NCI-H2171 (cell line): Measurements from ENCODE around the gene DDX24.

Experiments used
- DNase-seq: peaks from one replicate; lab custom pipeline; 2025; lab: John Stamatoyannopoulos, UW

Gene DDX24

GRCh38 chr14:94010625-94011024 lies 70.4 kb downstream of the DDX24 start:
- DNase-seq: no peak

GRCh38 chr14:94009767-94010166 lies 71.2 kb downstream of the DDX24 start:
- DNase-seq: no peak

GRCh38 chr14:94008234-94008633 lies 72.8 kb downstream of the DDX24 start:
- DNase-seq: no peak

GRCh38 chr14:94005324-94006073 lies 75.5 kb downstream of the DDX24 start:
- DNase-seq: no peak

- no peak for DNase-seq
Measured at GRCh38 chr14:94004015-94004414, 77.0 kb downstream of the DDX24 start.

DNA sequence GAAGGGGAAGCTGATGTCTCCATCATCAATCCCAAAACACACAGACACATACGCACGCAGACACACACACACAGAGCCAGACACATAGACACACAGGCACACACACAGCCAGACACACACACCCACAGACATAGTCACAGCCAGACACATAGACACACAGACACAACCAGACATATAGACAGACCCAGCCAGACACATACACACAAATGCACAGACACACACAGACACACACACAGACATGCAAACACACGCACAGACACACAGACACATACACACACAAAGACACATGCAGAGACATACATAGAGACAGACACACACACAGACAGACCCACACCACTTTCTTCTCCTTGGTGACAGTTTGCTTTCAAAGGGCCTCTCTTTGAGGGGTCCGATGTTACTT lies 77.6 kb downstream of the DDX24 start:
- DNase-seq: no peak

DNA sequence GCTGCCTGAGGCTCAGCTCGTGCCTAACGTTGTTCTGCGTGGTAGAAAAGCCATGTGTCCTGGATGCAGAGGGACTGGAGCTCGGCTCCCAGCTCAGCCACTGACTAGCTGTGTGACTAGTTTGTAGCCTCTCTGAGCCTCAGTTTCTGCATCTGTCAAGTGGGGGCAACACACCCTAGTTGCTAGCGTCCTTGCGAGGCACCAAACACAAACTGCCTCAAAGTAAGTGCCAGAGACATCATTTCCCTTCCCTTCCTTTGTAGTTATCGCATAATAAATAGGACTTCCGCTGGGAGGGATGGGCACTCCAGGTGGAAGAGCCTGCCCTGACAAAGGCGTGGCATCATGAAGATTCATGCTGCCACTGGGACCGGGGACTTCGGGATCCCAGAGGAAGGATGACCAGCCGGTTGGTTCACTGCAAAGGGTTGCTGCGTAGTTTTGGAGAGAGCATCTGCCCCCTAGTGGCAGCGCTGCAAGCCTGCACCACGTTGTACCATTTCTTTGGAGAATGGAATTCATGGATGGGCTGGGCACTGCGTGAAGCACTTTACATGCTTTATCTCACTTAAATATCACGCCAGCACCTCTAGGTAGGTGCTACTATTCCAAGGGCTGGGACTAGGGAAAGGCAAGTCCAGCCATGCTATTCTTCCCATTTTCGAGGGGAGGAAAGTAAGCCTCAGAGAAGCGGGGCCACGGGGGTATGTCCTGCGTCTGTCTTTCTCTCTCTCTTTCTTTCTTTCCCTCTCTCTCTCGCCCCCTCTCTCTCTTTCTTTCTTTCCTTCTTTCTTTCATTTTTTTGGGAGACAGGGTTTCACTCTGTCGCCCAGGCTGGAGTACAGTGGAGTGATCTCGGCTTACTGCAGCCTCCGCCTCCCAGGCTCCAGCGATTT lies 79.3 kb downstream of the DDX24 start:
- peak; percentile 71 for DNase-seq

- DNase-seq: no peak
Measured at GRCh38 chr14:94001016-94001415, 80.0 kb downstream of the DDX24 start.

GRCh38 chr14:94000267-94000666 lies 80.7 kb downstream of the DDX24 start:
- no peak for DNase-seq

GRCh38 chr14:93999573-93999972 lies 81.4 kb downstream of the DDX24 start:
- no peak for DNase-seq

DNA sequence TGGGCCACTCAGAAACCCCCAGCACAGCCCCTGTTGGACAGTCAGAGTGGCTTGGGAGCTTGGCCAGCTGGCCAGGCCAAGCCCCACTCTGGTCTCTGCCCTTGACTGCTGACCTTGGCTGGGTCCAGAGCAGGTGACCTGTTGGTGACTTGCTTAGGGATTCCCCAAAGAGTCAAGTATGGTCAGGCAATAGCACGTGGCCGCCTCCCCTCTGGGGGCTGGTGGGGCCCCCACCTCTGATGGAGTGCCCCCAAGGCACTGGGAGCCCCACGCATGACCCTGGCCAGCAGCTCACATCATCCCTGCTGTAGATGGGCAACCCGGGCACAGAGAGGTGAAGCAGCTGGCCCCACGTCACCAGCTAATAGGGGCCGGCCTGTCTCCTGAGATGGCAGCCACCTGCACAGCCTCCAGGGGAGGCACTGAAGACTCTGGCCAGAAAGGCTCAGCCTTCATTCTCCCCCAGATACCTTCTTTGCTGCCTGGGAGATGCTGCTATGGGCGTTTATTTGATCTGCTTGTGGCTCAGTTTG lies 82.1 kb downstream of the DDX24 start:
- no peak for DNase-seq
